Measurements from ENCODE around the gene FBLL1.
"Not testable (repeated sequence)": the region's sequence is repeated elsewhere in the genome, so short reads cannot be mapped to it uniquely, and the experiment has no call there.

Gene FBLL1

GRCh38 chr5:168568738-168569137, 39.6 kb downstream of the FBLL1 start:
- WGBS = 96% methylated on average over 5 of the region's 6 CpGs
- Histone ChIP-seq H3K4me2 (ENCODE audit: low read length, poor library complexity, severe bottlenecking) (no peak overlapping the region), H2BK15ac (ENCODE audit: low read depth, poor library complexity, severe bottlenecking) (no peak overlapping the region), H2AK5ac (ENCODE audit: low read length, severe bottlenecking) (no peak overlapping the region), H4K91ac (ENCODE audit: low read length) (no peak overlapping the region), H3K18ac (ENCODE audit: low read depth in 1 of 2, low read length in 2 of 2) (no peak overlapping the region), H3K4me3 (ENCODE audit: insufficient read depth in 1 of 2, low read depth in 1 of 2, low read length in 2 of 2) (no peak overlapping the region), H2BK5ac (ENCODE audit: low read depth, low read length, poor library complexity, severe bottlenecking) (no peak overlapping the region), H4K8ac (ENCODE audit: low read length) (no peak overlapping the region), H2AFZ (ENCODE audit: low read depth, low read length) (no peak overlapping the region), H3K27me3 (ENCODE audit: control insufficient read depth in 1 of 2, insufficient read depth in 1 of 2, low read length in 2 of 2) (no peaks in the 10 kb centered on the region), H3K4ac (ENCODE audit: low read depth in 1 of 2, low read length in 2 of 2) (no peak overlapping the region), H3K79me1 (replicated peaks; ENCODE audit: low read length, poor library complexity, severe bottlenecking) (peaks cover 1% of the 10 kb centered on the region), H3K36me3 (ENCODE audit: control insufficient read depth in 1 of 2, insufficient read depth in 2 of 2, low read depth in 1 of 2, low read length in 2 of 2) (peaks cover 0 to 55% of the 10 kb centered on the region in 2 experiments), H2BK12ac (ENCODE audit: low read length in 2 of 2) (no peak overlapping the region), H3K27ac (ENCODE audit: low read length, poor library complexity, severe bottlenecking) (no peak overlapping the region), H3K14ac (ENCODE audit: low read length in 2 of 2) (no peak overlapping the region), H3K4me1 (ENCODE audit: control insufficient read depth, insufficient read depth, low read depth, low read length) (no peaks in the 10 kb centered on the region), H2BK120ac (ENCODE audit: low read depth, low read length) (no peak overlapping the region), H3K9ac (ENCODE audit: low read length) (no peak overlapping the region), H3K9me3 (ENCODE audit: control insufficient read depth, low read length) (no peaks in the 10 kb centered on the region), H3K23ac (ENCODE audit: low read length in 2 of 2) (no peak overlapping the region)
- no peak for DNase-seq

GRCh38 chr5:168570490-168571328, 41.6 kb downstream of the FBLL1 start:
- H3K23ac ChIP-seq (ENCODE audit: low read length in 2 of 2) = no peak overlapping the region
- no peak for DNase-seq
- H3K4me2 ChIP-seq (ENCODE audit: low read length, poor library complexity, severe bottlenecking) = no peak overlapping the region
- H2BK15ac ChIP-seq (ENCODE audit: low read depth, poor library complexity, severe bottlenecking) = no peak overlapping the region
- no peak overlapping the region for H2AK5ac ChIP-seq (ENCODE audit: low read length, severe bottlenecking)
- no peak overlapping the region for H2BK5ac ChIP-seq (ENCODE audit: low read depth, low read length, poor library complexity, severe bottlenecking)
- no peak overlapping the region for H2AFZ ChIP-seq (ENCODE audit: low read depth, low read length)
- H4K8ac ChIP-seq (ENCODE audit: low read length) = no peak overlapping the region
- no peak overlapping the region for H3K9ac ChIP-seq (ENCODE audit: low read length)
- peaks cover 1% of the 10 kb centered on the region for H3K79me1 ChIP-seq (replicated peaks; ENCODE audit: low read length, poor library complexity, severe bottlenecking)
- H3K4me1 ChIP-seq (ENCODE audit: control insufficient read depth, insufficient read depth, low read depth, low read length) = peaks cover 3% of the 10 kb centered on the region
- WGBS = 93% methylated on average over 6 of the region's 11 CpGs
- H3K27ac ChIP-seq (ENCODE audit: low read length, poor library complexity, severe bottlenecking) = no peak overlapping the region
- H3K27me3 ChIP-seq (ENCODE audit: control insufficient read depth in 1 of 2, insufficient read depth in 1 of 2, low read length in 2 of 2) = no peaks in the 10 kb centered on the region
- peaks cover 0 to 39% of the 10 kb centered on the region in 2 experiments for H3K36me3 ChIP-seq (ENCODE audit: control insufficient read depth in 1 of 2, insufficient read depth in 2 of 2, low read depth in 1 of 2, low read length in 2 of 2)
- no peak overlapping the region for H4K91ac ChIP-seq (ENCODE audit: low read length)
- no peak overlapping the region for H3K4me3 ChIP-seq (ENCODE audit: insufficient read depth in 1 of 2, low read depth in 1 of 2, low read length in 2 of 2)
- no peak overlapping the region for H3K18ac ChIP-seq (ENCODE audit: low read depth in 1 of 2, low read length in 2 of 2)
- no peak overlapping the region for H2BK12ac ChIP-seq (ENCODE audit: low read length in 2 of 2)
- H3K14ac ChIP-seq (ENCODE audit: low read length in 2 of 2) = no peak overlapping the region
- no peak overlapping the region for H2BK120ac ChIP-seq (ENCODE audit: low read depth, low read length)
- no peak overlapping the region for H3K4ac ChIP-seq (ENCODE audit: low read depth in 1 of 2, low read length in 2 of 2)
- no peaks in the 10 kb centered on the region for H3K9me3 ChIP-seq (ENCODE audit: control insufficient read depth, low read length)

GRCh38 chr5:168573663-168574062, 44.6 kb downstream of the FBLL1 start:
- H3K36me3 ChIP-seq (ENCODE audit: control insufficient read depth in 1 of 2, insufficient read depth in 2 of 2, low read depth in 1 of 2, low read length in 2 of 2) = peaks cover 0 to 13% of the 10 kb centered on the region in 2 experiments
- H3K18ac ChIP-seq (ENCODE audit: low read depth in 1 of 2, low read length in 2 of 2); H3K4ac ChIP-seq (ENCODE audit: low read depth in 1 of 2, low read length in 2 of 2); H3K9ac ChIP-seq (ENCODE audit: low read length); H3K4me1 ChIP-seq (ENCODE audit: control insufficient read depth, insufficient read depth, low read depth, low read length); H2BK15ac ChIP-seq (ENCODE audit: low read depth, poor library complexity, severe bottlenecking); H3K27me3 ChIP-seq (ENCODE audit: control insufficient read depth in 1 of 2, insufficient read depth in 1 of 2, low read length in 2 of 2); H3K23ac ChIP-seq (ENCODE audit: low read length in 2 of 2); H4K8ac ChIP-seq (ENCODE audit: low read length); H3K4me2 ChIP-seq (ENCODE audit: low read length, poor library complexity, severe bottlenecking); H2AFZ ChIP-seq (ENCODE audit: low read depth, low read length); H2BK5ac ChIP-seq (ENCODE audit: low read depth, low read length, poor library complexity, severe bottlenecking); H3K14ac ChIP-seq (ENCODE audit: low read length in 2 of 2); H2AK5ac ChIP-seq (ENCODE audit: low read length, severe bottlenecking); DNase-seq; H2BK120ac ChIP-seq (ENCODE audit: low read depth, low read length); H3K27ac ChIP-seq (ENCODE audit: low read length, poor library complexity, severe bottlenecking); H3K4me3 ChIP-seq (ENCODE audit: insufficient read depth in 1 of 2, low read depth in 1 of 2, low read length in 2 of 2); H2BK12ac ChIP-seq (ENCODE audit: low read length in 2 of 2); H4K91ac ChIP-seq (ENCODE audit: low read length); H3K9me3 ChIP-seq (ENCODE audit: control insufficient read depth, low read length); H3K79me1 ChIP-seq (replicated peaks; ENCODE audit: low read length, poor library complexity, severe bottlenecking): not testable (repeated sequence)
- no CpG with 5 or more reads among the region's 3 CpGs for WGBS

DNA sequence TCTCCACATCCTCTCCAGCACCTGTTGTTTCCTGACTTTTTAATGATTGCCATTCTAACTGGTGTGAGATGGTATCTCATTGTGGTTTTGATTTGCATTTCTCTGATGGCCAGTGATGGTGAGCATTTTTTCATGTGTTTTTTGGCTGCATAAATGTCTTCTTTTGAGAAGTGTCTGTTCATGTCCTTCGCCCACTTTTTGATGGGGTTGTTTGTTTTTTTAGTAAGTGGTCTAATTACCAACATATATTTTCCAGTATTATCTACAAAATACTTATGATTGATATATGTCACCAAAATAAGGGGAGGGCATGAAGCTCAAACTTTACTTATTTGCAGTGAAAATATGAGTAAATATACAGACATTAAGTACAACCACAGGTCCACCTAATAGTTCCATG, 45.1 kb downstream of the FBLL1 start:
- H3K36me3 ChIP-seq (ENCODE audit: control insufficient read depth in 1 of 2, insufficient read depth in 2 of 2, low read depth in 1 of 2, low read length in 2 of 2) = peaks cover 0 to 12% of the 10 kb centered on the region in 2 experiments
- H3K4me3 ChIP-seq (ENCODE audit: insufficient read depth in 1 of 2, low read depth in 1 of 2, low read length in 2 of 2); H3K18ac ChIP-seq (ENCODE audit: low read depth in 1 of 2, low read length in 2 of 2); H3K9me3 ChIP-seq (ENCODE audit: control insufficient read depth, low read length); H3K79me1 ChIP-seq (replicated peaks; ENCODE audit: low read length, poor library complexity, severe bottlenecking); H2BK120ac ChIP-seq (ENCODE audit: low read depth, low read length); H3K9ac ChIP-seq (ENCODE audit: low read length); H4K91ac ChIP-seq (ENCODE audit: low read length); H3K27ac ChIP-seq (ENCODE audit: low read length, poor library complexity, severe bottlenecking); H3K4ac ChIP-seq (ENCODE audit: low read depth in 1 of 2, low read length in 2 of 2); H3K14ac ChIP-seq (ENCODE audit: low read length in 2 of 2); DNase-seq; H3K23ac ChIP-seq (ENCODE audit: low read length in 2 of 2); H3K4me1 ChIP-seq (ENCODE audit: control insufficient read depth, insufficient read depth, low read depth, low read length); H2AFZ ChIP-seq (ENCODE audit: low read depth, low read length); H2BK5ac ChIP-seq (ENCODE audit: low read depth, low read length, poor library complexity, severe bottlenecking); H2BK12ac ChIP-seq (ENCODE audit: low read length in 2 of 2); H2AK5ac ChIP-seq (ENCODE audit: low read length, severe bottlenecking); H2BK15ac ChIP-seq (ENCODE audit: low read depth, poor library complexity, severe bottlenecking); H3K27me3 ChIP-seq (ENCODE audit: control insufficient read depth in 1 of 2, insufficient read depth in 1 of 2, low read length in 2 of 2); H4K8ac ChIP-seq (ENCODE audit: low read length); H3K4me2 ChIP-seq (ENCODE audit: low read length, poor library complexity, severe bottlenecking): not testable (repeated sequence)
- no CpG with 5 or more reads among the region's 1 CpG for WGBS

Data from mesenchymal stem cell (in vitro differentiated cells and primary cell).